Measurements from ENCODE around the gene RASGEF1C.

GRCh38 chr5:180234271-180234670, 25.3 kb upstream of the RASGEF1C start:
- TF ChIP-seq, protein P1, sequence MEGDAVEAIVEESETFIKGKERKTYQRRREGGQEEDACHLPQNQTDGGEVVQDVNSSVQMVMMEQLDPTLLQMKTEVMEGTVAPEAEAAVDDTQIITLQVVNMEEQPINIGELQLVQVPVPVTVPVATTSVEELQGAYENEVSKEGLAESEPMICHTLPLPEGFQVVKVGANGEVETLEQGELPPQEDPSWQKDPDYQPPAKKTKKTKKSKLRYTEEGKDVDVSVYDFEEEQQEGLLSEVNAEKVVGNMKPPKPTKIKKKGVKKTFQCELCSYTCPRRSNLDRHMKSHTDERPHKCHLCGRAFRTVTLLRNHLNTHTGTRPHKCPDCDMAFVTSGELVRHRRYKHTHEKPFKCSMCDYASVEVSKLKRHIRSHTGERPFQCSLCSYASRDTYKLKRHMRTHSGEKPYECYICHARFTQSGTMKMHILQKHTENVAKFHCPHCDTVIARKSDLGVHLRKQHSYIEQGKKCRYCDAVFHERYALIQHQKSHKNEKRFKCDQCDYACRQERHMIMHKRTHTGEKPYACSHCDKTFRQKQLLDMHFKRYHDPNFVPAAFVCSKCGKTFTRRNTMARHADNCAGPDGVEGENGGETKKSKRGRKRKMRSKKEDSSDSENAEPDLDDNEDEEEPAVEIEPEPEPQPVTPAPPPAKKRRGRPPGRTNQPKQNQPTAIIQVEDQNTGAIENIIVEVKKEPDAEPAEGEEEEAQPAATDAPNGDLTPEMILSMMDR (IDR thresholded peaks at IDR 0.05): no peak
- TF ChIP-seq POLR2A (IDR thresholded peaks at IDR 0.05): no peak

All from lower leg skin (tissue), 3 donors.